Measurements from ENCODE around the gene PARVB.

PARVB gene

GRCh38 chr22:44057401-44057987, 33.4 kb downstream of the PARVB start:
- ChIA-PET POLR2A (no interaction called here), CTCF (interaction anchor here (0.5 to 1.2 kb wide), 4 partner anchors 12 to 1173 kb away, joined by 3 to 4 read pairs (median 3); no protein-coding TSS in a partner anchor)
- Histone ChIP-seq H3K9me3 (ENCODE audit: control insufficient read depth, insufficient read depth, low read depth, low read length) (no peaks in the 10 kb centered on the region), H3K27ac (ENCODE audit: extremely low read depth, low read depth, low read length) (no peak overlapping the region), H3K4me3 (ENCODE audit: low read depth, low read length) (no peak overlapping the region), H3K4me1 (ENCODE audit: control insufficient read depth, insufficient read depth, low read length) (no peaks in the 10 kb centered on the region), H3K36me3 (ENCODE audit: control insufficient read depth in 2 of 2, insufficient read depth in 1 of 2, low read length in 2 of 2) (peaks cover 0 to 4% of the 10 kb centered on the region in 2 experiments; a peak in 1 of 3 replicates)
- no peak for TF ChIP-seq ZNF830 (tag by site-specific recombination; IDR thresholded peaks at IDR 0.05; ENCODE audit: low read depth)
- TF ChIP-seq ZNF394 (tag by site-specific recombination; IDR thresholded peaks at IDR 0.05; ENCODE audit: borderline replicate concordance): no peak
- no peak for TF ChIP-seq ZNF549 (tag by site-specific recombination; IDR thresholded peaks at IDR 0.05)
- TF ChIP-seq GLIS1 (tag by site-specific recombination; IDR thresholded peaks at IDR 0.05): peak; percentile 90
- peak; percentile 39; the same call in 1 of the 2 replicates for TF ChIP-seq GLIS2 (tag by site-specific recombination; IDR thresholded peaks at IDR 0.05)
- no peak for TF ChIP-seq BCL11B (tag by site-specific recombination; IDR thresholded peaks at IDR 0.05; ENCODE audit: low read depth)
- no peak for TF ChIP-seq AEBP2 (tag by site-specific recombination; IDR thresholded peaks at IDR 0.05; ENCODE audit: borderline replicate concordance)
- peak; percentile 74 for TF ChIP-seq ZIC2 (tag by site-specific recombination; IDR thresholded peaks at IDR 0.05)
- TF ChIP-seq ZSCAN5A (tag by site-specific recombination; IDR thresholded peaks at IDR 0.05): no peak

GRCh38 chr22:44063462-44064371, 39.6 kb downstream of the PARVB start:
- no peak overlapping the region for H3K27ac ChIP-seq (ENCODE audit: extremely low read depth, low read depth, low read length)
- CTCF ChIA-PET: interaction anchor here (0.7 to 1.0 kb wide), 3 partner anchors 18 to 20 kb away, joined by 3 to 6 read pairs (median 3); no protein-coding TSS in a partner anchor
- POLR2A ChIA-PET: no interaction called here
- H3K4me1 ChIP-seq (ENCODE audit: control insufficient read depth, insufficient read depth, low read length): no peaks in the 10 kb centered on the region
- no peak overlapping the region for H3K4me3 ChIP-seq (ENCODE audit: low read depth, low read length)
- TF ChIP-seq BCL6B (tag by site-specific recombination; IDR thresholded peaks at IDR 0.05) (no peak), ZNF292 (tag by site-specific recombination; IDR thresholded peaks at IDR 0.05; ENCODE audit: borderline replicate concordance, low read depth) (no peak), ZNF629 (tag by site-specific recombination; IDR thresholded peaks at IDR 0.05) (no peak), ZNF221 (tag by site-specific recombination; IDR thresholded peaks at IDR 0.05; ENCODE audit: borderline replicate concordance) (no peak), ZNF266 (tag by site-specific recombination; IDR thresholded peaks at IDR 0.05; ENCODE audit: low read depth) (no peak), ZNF48 (tag by site-specific recombination; IDR thresholded peaks at IDR 0.05) (no peak), MEIS1 (CRISPR knock-in tag; IDR thresholded peaks at IDR 0.05; ENCODE audit: borderline replicate concordance) (no peak), ZNF701 (tag by site-specific recombination; IDR thresholded peaks at IDR 0.05) (no peak), PRDM1 (tag by site-specific recombination; IDR thresholded peaks at IDR 0.05) (no peak), ZNF302 (tag by site-specific recombination; IDR thresholded peaks at IDR 0.05; ENCODE audit: low read depth) (no peak)
- peaks cover 0 to 4% of the 10 kb centered on the region in 2 experiments; a peak in 1 of 3 replicates for H3K36me3 ChIP-seq (ENCODE audit: control insufficient read depth in 2 of 2, insufficient read depth in 1 of 2, low read length in 2 of 2)
- H3K9me3 ChIP-seq (ENCODE audit: control insufficient read depth, insufficient read depth, low read depth, low read length): no peaks in the 10 kb centered on the region

All from HEK293 (cell line).